HCT116 (cell line): ENCODE measurements around the gene S100A7A.

Source experiments
- CBX3 ChIP-seq: IDR thresholded peaks from 2 replicates; pipeline ENCODE4 v1.6.1; 2012; ENCODE audit warnings: low read depth
- EZH2 ChIP-seq: fragments of 200-600 bp; sonication (generic); IDR thresholded peaks from 2 replicates; pipeline ENCODE4 v1.6.1; 2017; ENCODE audit warnings: antibody characterized with exemption, mixed run types
- TF ChIP-seq, protein P1 (sequence below), 3 experiments: fragments of 200-600 bp in 1 of 3; sonication (generic) in 1 of 3; IDR thresholded peaks in 2 of 3; conservative IDR thresholded peaks in 1 of 3; 2 replicates each; pipeline ENCODE4 v1.5.1; 2012 to 2017; ENCODE audit warnings: low read depth in 2 of 3, low read length in 2 of 3, antibody characterized with exemption in 1 of 3, borderline replicate concordance in 1 of 3, control low read depth in 1 of 3, mild to moderate bottlenecking in 1 of 3, mixed read lengths in 1 of 3, mixed run types in 1 of 3, moderate library complexity in 1 of 3; ENCODE audit not compliant: insufficient read depth in 1 of 3

DNA sequence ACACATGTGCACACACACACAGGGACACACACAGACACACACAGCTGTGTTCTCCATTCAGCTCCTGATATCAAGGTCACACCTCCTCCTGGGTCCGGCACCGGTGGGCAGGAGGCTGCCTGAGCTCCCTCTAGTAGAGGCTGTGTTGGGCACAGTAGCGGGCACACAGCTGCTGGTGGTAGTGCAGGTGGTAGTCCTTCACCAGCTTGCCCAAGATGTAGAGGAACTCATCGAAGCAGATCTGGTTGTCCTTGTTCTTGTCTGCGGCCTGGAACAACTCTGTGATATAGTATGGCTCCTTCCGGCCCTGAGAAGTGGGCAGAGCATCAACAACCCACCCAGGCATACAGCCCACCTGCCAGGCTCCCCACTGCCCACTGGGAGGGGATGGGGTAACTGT, 19.9 kb upstream of the S100A7A start:
- TF ChIP-seq, protein P1, sequence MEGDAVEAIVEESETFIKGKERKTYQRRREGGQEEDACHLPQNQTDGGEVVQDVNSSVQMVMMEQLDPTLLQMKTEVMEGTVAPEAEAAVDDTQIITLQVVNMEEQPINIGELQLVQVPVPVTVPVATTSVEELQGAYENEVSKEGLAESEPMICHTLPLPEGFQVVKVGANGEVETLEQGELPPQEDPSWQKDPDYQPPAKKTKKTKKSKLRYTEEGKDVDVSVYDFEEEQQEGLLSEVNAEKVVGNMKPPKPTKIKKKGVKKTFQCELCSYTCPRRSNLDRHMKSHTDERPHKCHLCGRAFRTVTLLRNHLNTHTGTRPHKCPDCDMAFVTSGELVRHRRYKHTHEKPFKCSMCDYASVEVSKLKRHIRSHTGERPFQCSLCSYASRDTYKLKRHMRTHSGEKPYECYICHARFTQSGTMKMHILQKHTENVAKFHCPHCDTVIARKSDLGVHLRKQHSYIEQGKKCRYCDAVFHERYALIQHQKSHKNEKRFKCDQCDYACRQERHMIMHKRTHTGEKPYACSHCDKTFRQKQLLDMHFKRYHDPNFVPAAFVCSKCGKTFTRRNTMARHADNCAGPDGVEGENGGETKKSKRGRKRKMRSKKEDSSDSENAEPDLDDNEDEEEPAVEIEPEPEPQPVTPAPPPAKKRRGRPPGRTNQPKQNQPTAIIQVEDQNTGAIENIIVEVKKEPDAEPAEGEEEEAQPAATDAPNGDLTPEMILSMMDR (IDR thresholded peaks at IDR 0.05 in 2 of 3, conservative IDR thresholded peaks at IDR 0.05 in 1 of 3; ENCODE audit: borderline replicate concordance in 1 of 3, insufficient read depth in 1 of 3, low read depth in 2 of 3, low read length in 2 of 3) = no peak
- no peak for TF ChIP-seq EZH2
- TF ChIP-seq CBX3 = no peak
